C1 segment of cervical spinal cord (tissue), 14 donors: ENCODE measurements around the gene HSD17B3.
"Not testable (repeated sequence)": the region's sequence is repeated elsewhere in the genome, so short reads cannot be mapped to it uniquely, and the experiment has no call there.

Source experiments
- DNase-seq, 14 donors: peaks; one replicate each; lab custom pipeline; 2025; lab: John Stamatoyannopoulos, UW

HSD17B3 gene

GRCh38 chr9:96306958-96307357, 5.0 kb upstream of the HSD17B3 start:
- not testable (repeated sequence) for DNase-seq

GRCh38 chr9:96305171-96305570, 3.2 kb upstream of the HSD17B3 start:
- DNase-seq, result no peak

- no peak for DNase-seq
Measured at GRCh38 chr9:96304230-96304629, 2.3 kb upstream of the HSD17B3 start.

GRCh38 chr9:96299823-96300222, 2.2 kb downstream of the HSD17B3 start:
- no peak for DNase-seq

- no peak for DNase-seq
Measured at GRCh38 chr9:96294159-96294545, 7.8 kb downstream of the HSD17B3 start.

GRCh38 chr9:96293498-96294158, 8.3 kb downstream of the HSD17B3 start:
- peak in 1 of 14 donors; percentile 7 for DNase-seq

- no peak for DNase-seq
Measured at GRCh38 chr9:96289392-96289791, 12.6 kb downstream of the HSD17B3 start.

- DNase-seq, result no peak
Measured at GRCh38 chr9:96281641-96282040, 20.3 kb downstream of the HSD17B3 start.

- no peak for DNase-seq
Measured at GRCh38 chr9:96279932-96280331, 22.0 kb downstream of the HSD17B3 start.

GRCh38 chr9:96274939-96275338, 27.0 kb downstream of the HSD17B3 start:
- no peak for DNase-seq

- DNase-seq, result no peak
Measured at GRCh38 chr9:96270236-96270744, 31.7 kb downstream of the HSD17B3 start.

- DNase-seq, result no peak
Measured at GRCh38 chr9:96258967-96259366, 43.0 kb downstream of the HSD17B3 start.

GRCh38 chr9:96256800-96257199, 45.2 kb downstream of the HSD17B3 start:
- no peak for DNase-seq

- DNase-seq, result no peak
Measured at GRCh38 chr9:96255698-96256097, 46.3 kb downstream of the HSD17B3 start.

GRCh38 chr9:96253059-96253696, 48.8 kb downstream of the HSD17B3 start:
- no peak for DNase-seq

GRCh38 chr9:96251451-96251850, 50.5 kb downstream of the HSD17B3 start:
- no peak for DNase-seq

- DNase-seq, result no peak
Measured at GRCh38 chr9:96249746-96250145, 52.2 kb downstream of the HSD17B3 start.

- DNase-seq, result no peak
Measured at GRCh38 chr9:96246267-96246671, 55.7 kb downstream of the HSD17B3 start.

- DNase-seq, result no peak
Measured at GRCh38 chr9:96245399-96245798, 56.6 kb downstream of the HSD17B3 start.

GRCh38 chr9:96243778-96244177, 58.2 kb downstream of the HSD17B3 start:
- DNase-seq, result no peak

- peak in 6 of 14 donors; percentile 3 to 44 (median 17) for DNase-seq
Measured at GRCh38 chr9:96242811-96243210, 59.2 kb downstream of the HSD17B3 start.

- no peak for DNase-seq
Measured at GRCh38 chr9:96241391-96241809, 60.6 kb downstream of the HSD17B3 start.

- no peak for DNase-seq
Measured at GRCh38 chr9:96236854-96237550, 65.0 kb downstream of the HSD17B3 start.
